Heart left ventricle (tissue), 16 donors: Measurements from ENCODE around the gene BMP8A. TPM values are rescaled to one million over a fixed set of nuclear protein-coding genes. Genes with fewer than 3 reads are reported as not detected.
"Not testable (repeated sequence)": the region's sequence is repeated elsewhere in the genome, so short reads cannot be mapped to it uniquely, and the experiment has no call there.

Experiments used
- ATAC-seq, 4 donors: fragments of 200-7000 bp; cut with Tn5 transposase; one replicate each; pipeline ENCODE4 v1.9.1; 2020 to 2022; ENCODE audit warnings: moderate library complexity in 4 of 4, mild to moderate bottlenecking in 3 of 4, moderate number of reproducible peaks in 1 of 4
- DNase-seq, 5 donors: peaks; one replicate each; pipeline ENCODE4 v3.0.0-alpha.2; 2020
- H3K27ac ChIP-seq, 12 donors: fragments of 200-600 bp; sonication (generic) in 4 of 12; one replicate each; pipeline versions ENCODE4 v1.5.0 to v1.8.0; 2016 to 2022; ENCODE audit warnings: mild to moderate bottlenecking in 2 of 12
- H3K27me3 ChIP-seq, 9 donors: fragments of 200-600 bp; sonication (generic) in 2 of 9; one replicate each; pipeline versions ENCODE4 v1.5.1 to v1.8.0; 2016 to 2022; ENCODE audit warnings: mild to moderate bottlenecking in 3 of 9
- H3K36me3 ChIP-seq, 9 donors: fragments of 200-600 bp; sonication (generic) in 2 of 9; one replicate each; pipeline versions ENCODE4 v1.5.0 to v1.8.0; 2018 to 2022; ENCODE audit warnings: mild to moderate bottlenecking in 2 of 9
- H3K4me1 ChIP-seq, 12 donors: fragments of 200-600 bp; sonication (generic) in 4 of 12; one replicate each; pipeline versions ENCODE4 v1.5.0 to v1.8.0; 2016 to 2022; ENCODE audit warnings: mild to moderate bottlenecking in 3 of 12
- H3K4me3 ChIP-seq, 12 donors: fragments of 200-600 bp; sonication (generic) in 4 of 12; one replicate each; pipeline versions ENCODE4 v1.5.0 to v1.8.0; 2017 to 2022; ENCODE audit warnings: mild to moderate bottlenecking in 9 of 12, moderate library complexity in 4 of 12
- H3K9me3 ChIP-seq, 12 donors: fragments of 200-600 bp; sonication (generic) in 4 of 12; one replicate each; pipeline versions ENCODE4 v1.5.0 to v1.8.0; 2016 to 2022; ENCODE audit warnings: mild to moderate bottlenecking in 1 of 12
- POLR2A ChIP-seq, 2 donors: fragments of 450-650 bp; IDR thresholded peaks; one replicate each; pipeline ENCODE4 v1.6.1; 2017; ENCODE audit warnings: antibody characterized with exemption in 2 of 2, mild to moderate bottlenecking in 2 of 2, moderate library complexity in 2 of 2
- WGBS, 4 donors: extraction: QIAGEN DNeasy Blood & Tissue Kit in 2 of 4; methylation state at CpG; one replicate each; pipeline versions ENCODE4 v1.1.5 to v1.1.7; 2013 to 2018; 5-methylcytosine and 5-hydroxymethylcytosine counted together
- intact Hi-C, 10 donors: fragments of 100-400 bp; cut with DNase I; formaldehyde crosslinking; loops; one replicate each; pipeline versions ENCODE4 v1.11.1 to v1.14.2; 2022
- polyA plus RNA-seq, 2 donors: library from polyadenylated mRNA; stranded (reverse); fragments of 200-250 nt; gene quantifications; one replicate each; pipeline ENCODE4 v1.2.3, GENCODE V29; 2013
- total RNA-seq, 9 donors: library from RNA; depleted of rRNA in 2 of 9; stranded (reverse); fragments of >200 nt in 2 of 9; fragmentation: NEBNext Ultra II Directional in 3 of 9; extraction: Animal tissue kit (Norgen Biotek cat#: 25700) in 3 of 9; gene quantifications; one replicate each; pipeline versions ENCODE4 v1.1.0 to v1.2.4, GENCODE V29; 2016 to 2023
- TF ChIP-seq, protein P1 (sequence below), 12 donors: fragments of 200-600 bp; sonication (generic) in 4 of 12; IDR thresholded peaks; one replicate each; pipeline versions ENCODE4 v1.5.0 to v1.8.0; 2018 to 2022; ENCODE audit warnings: antibody characterized with exemption in 12 of 12, mild to moderate bottlenecking in 5 of 12
- donor health status: ischemic (EF 13 %, LVEDD 7.1; RV severe dilation, severe dysfunction).
- donor health status: healthy with polysubstance abuse.
- donor health status: DM: no; HTN: yes; CAD: no.
- donor health status: DM: no; HTN: no; CAD: no.
- donor health status: ischemic (EF 25% LVEDD 6.9; RV normal size, moderate dysfunction).
- donor health status: ischemic (EF 25% LVEDD 5.7; RV mildly dilated, moderate dysfunction).
- donor health status: healthy.
- donor health status: DM: yes; HTN: yes; CAD: no.
- donor health status: ischemic (EF 35%, LVEDD 5.7; RV mildly dilated, moderate dysfunction).
- donor health status: nonischemic (EF 11% LVEDD 7.7; RV severe dilation, severe dysfunction).
- donor health status: DM: yes; HTN: yes; CAD: no.
- donor health status: PGD.
- donor health status: ischemic (EF 29% LVEDD 5.4; RV normal size, mild dysfunction).
- donor health status: nonischemic (EF 23%, LVEDD 6.1; RV moderate dilation, normal function).

Gene BMP8A
- total and polyA plus RNA-seq, 11 donors = 0.22 to 2.4 (median 0.60) TPM; not detected in 2

DNA sequence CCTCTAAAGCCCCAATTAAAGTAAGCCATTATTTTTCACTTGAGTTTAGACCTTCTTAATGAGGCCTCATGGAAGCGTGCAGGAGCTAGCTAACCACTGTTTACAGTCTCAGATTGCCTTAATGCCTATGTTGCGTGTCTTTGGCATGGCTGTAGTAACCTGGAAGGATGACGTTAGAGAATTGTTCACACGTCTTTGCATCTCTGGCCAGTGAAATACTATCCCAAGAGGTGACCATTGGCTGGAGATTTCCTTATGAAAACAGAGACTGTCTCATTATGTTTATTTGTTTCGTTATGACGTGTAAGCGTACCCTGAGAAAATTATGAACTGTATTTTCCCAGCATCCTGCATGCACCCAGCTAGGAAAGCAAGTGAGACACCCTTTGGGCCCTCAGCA is 18.6 kb upstream of the BMP8A start:
- H3K27me3 ChIP-seq = no peaks in the 10 kb centered on the region
- no peaks in the 10 kb centered on the region for H3K9me3 ChIP-seq
- H3K4me3 ChIP-seq = no peak overlapping the region
- peaks cover 0 to 99% (median 91%) of the 10 kb centered on the region in 9 donors for H3K36me3 ChIP-seq
- no peak overlapping the region for H3K27ac ChIP-seq
- intact Hi-C loops = loop anchor here in 1 of 10 donors (5.0 kb wide), 1 partner anchor 64 kb away; no protein-coding TSS in a partner anchor
- WGBS, 4 donors = 91 to 93% (median 92%) methylated on average over 7 of the region's 7 CpGs
- peaks cover 0 to 17% (median 0%) of the 10 kb centered on the region in 12 donors for H3K4me1 ChIP-seq
- DNase-seq (no peak), ATAC-seq (no peak)
- no peak for TF ChIP-seq POLR2A (IDR thresholded peaks at IDR 0.05)
- TF ChIP-seq, protein P1, sequence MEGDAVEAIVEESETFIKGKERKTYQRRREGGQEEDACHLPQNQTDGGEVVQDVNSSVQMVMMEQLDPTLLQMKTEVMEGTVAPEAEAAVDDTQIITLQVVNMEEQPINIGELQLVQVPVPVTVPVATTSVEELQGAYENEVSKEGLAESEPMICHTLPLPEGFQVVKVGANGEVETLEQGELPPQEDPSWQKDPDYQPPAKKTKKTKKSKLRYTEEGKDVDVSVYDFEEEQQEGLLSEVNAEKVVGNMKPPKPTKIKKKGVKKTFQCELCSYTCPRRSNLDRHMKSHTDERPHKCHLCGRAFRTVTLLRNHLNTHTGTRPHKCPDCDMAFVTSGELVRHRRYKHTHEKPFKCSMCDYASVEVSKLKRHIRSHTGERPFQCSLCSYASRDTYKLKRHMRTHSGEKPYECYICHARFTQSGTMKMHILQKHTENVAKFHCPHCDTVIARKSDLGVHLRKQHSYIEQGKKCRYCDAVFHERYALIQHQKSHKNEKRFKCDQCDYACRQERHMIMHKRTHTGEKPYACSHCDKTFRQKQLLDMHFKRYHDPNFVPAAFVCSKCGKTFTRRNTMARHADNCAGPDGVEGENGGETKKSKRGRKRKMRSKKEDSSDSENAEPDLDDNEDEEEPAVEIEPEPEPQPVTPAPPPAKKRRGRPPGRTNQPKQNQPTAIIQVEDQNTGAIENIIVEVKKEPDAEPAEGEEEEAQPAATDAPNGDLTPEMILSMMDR (IDR thresholded peaks at IDR 0.05) = no peak

DNA sequence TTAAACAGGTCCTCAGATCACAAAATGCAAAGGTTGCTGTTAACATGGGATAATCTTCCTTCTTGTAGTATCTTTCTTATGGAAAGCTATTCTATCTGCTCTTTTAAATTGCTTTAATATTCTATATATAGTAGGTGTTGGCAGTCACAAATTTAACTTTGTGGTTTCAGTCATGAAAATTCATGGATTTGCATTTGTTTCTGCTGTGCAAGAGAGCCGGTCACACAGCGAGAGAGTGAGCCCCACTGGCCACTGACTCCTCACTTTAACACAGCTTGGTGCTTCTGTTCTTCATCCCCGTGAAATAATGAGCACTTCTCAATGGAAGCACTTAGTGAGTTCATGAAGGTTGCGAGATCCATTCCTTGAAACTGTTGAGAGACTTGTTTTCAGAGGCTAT is 18.1 kb upstream of the BMP8A start:
- no peaks in the 10 kb centered on the region for H3K9me3 ChIP-seq
- no peak for DNase-seq
- peaks cover 0 to 17% (median 0%) of the 10 kb centered on the region in 12 donors for H3K4me1 ChIP-seq
- H3K36me3 ChIP-seq = peaks cover 0 to 99% (median 90%) of the 10 kb centered on the region in 9 donors
- H3K27me3 ChIP-seq = no peaks in the 10 kb centered on the region
- H3K4me3 ChIP-seq = no peak overlapping the region
- no peak overlapping the region for H3K27ac ChIP-seq
- no peak for ATAC-seq
- intact Hi-C loops = loop anchor here in 1 of 10 donors (5.0 kb wide), 1 partner anchor 64 kb away; no protein-coding TSS in a partner anchor
- 94 to 98% (median 97%) methylated on average over 4 of the region's 4 CpGs for WGBS, 4 donors
- TF ChIP-seq, protein P1 (IDR thresholded peaks at IDR 0.05) = no peak
- TF ChIP-seq POLR2A (IDR thresholded peaks at IDR 0.05) = no peak

DNA sequence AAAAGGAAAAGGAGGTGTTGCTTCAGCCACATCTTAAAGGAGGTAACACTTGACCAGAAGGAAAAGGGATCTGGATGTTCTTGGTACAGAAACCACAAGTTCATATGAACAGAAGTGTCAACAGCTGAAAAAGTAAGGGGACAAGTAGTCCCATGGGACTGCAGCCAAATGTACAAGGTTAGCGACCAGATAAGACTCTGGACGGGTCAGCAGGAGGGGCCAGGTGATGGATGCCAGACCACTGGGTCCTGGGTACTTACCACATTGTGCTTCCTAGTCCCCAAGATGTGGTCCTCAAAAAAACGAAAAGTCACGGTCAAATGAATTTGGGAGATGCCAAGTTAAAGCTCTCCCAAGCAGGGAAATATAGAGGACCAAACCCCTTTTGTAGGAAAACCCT is 16.6 kb upstream of the BMP8A start:
- Histone ChIP-seq H3K27ac (peak overlapping the region in 11 of 12 donors; percentile 23 to 75 (median 60)), H3K9me3 (no peaks in the 10 kb centered on the region), H3K36me3 (peaks cover 0 to 99% (median 90%) of the 10 kb centered on the region in 9 donors), H3K4me3 (no peak overlapping the region), H3K27me3 (no peaks in the 10 kb centered on the region), H3K4me1 (peaks cover 0 to 17% (median 0%) of the 10 kb centered on the region in 12 donors)
- peak; percentile 85 to 92 (median 86) for ATAC-seq
- peak in 4 of 5 donors; percentile 41 to 74 (median 56) for DNase-seq
- no peak for TF ChIP-seq POLR2A (IDR thresholded peaks at IDR 0.05)
- TF ChIP-seq, protein P1 (IDR thresholded peaks at IDR 0.05) = no peak
- intact Hi-C loops = loop anchor here in 1 of 10 donors (5.0 kb wide), 1 partner anchor 62 kb away; no protein-coding TSS in a partner anchor
- 41 to 58% (median 48%) methylated on average over 4 of the region's 4 CpGs for WGBS, 4 donors

DNA sequence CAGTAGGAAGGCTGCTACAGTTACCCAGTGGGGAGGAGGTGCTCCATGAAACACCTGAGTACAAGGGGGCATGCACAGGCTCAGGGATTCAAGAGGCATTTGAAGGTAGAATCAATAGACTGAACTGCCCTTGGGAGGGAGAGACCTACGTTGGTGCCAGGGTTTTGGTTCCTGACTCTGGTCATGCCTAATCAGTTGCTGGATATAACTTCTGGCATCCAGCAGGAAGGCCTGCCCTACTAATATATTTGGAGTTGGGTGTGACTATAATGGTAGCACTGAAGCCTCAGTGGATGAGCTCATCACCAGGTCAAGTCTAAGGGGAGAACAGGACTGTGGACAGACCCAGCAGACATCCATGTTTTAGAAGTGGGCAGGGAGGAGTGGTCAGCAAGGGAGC is 15.9 kb upstream of the BMP8A start:
- H3K27me3 ChIP-seq, intact Hi-C loops, H3K4me3 ChIP-seq, H3K9me3 ChIP-seq: not testable (repeated sequence)
- Histone ChIP-seq H3K4me1 (peaks cover 0 to 15% (median 0%) of the 10 kb centered on the region in 12 donors), H3K27ac (peak overlapping the region in 9 of 12 donors; percentile 23 to 75 (median 60)), H3K36me3 (peaks cover 0 to 99% (median 90%) of the 10 kb centered on the region in 9 donors)
- DNase-seq (peak in 4 of 5 donors; percentile 32 to 54 (median 45)), ATAC-seq (peak; percentile 88 to 90 (median 90))
- WGBS, 4 donors = 22 to 47% (median 40%) methylated on average over 1 of the region's 1 CpG
